ENCODE results near the gene OTOGL.

OTOGL gene

DNA sequence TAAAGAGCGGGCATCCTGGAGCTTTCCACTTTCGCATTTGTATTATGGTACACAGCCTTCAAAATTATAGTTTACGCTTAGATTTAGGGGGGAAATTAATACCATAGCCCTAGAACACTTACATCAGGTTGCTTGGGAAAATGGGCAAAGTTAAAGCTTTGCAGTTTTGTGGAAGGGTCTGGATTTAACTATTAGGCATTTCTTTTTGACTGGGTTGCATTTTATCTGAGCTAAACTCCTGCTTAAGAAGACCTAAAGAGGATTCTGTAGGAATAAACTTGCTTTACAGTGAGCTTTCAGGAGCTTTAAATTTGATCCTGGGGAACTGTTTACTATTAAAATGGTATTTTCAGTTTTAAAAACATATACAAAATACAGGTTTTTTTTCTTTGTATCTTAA is 301.9 kb downstream of the OTOGL start:
- DNase-seq, result no peak

DNA sequence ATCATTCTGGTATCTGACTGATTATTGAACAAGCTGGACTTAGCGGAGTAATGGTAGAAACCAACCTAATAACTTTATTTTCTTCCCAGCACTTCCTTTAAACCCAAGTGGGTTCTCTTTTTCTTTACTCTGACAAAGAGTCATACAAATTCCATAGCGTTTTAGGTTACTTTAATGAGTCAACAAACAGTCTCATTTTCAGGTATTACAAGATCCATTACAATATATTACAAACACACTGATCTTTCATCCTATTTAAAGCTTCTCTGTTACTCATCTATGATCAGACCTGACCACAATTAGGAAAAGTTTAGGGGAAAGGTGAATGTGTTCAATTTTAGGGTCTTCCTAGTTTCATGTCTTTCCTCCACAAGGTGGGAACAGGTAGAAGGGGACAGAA is 305.3 kb downstream of the OTOGL start:
- no peak for DNase-seq

DNA sequence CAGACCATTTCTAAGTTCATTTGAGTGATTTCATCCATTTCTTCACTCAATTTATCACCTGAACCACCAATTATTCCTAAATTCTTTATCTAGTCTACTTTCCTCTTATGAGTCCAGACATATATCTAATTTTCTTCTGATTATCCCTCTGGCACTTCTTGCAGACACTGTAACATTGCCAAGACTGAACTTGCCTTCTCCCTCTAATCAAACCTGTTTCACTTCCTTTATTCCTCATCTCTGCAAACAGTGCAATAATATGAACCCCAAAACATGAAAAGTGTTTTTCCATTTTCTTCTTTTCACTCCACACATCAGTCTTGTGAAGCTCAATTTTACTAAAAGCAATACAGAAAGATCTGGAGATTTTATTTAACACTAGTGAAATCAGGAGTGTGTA is 306.9 kb downstream of the OTOGL start:
- DNase-seq, result no peak

DNA sequence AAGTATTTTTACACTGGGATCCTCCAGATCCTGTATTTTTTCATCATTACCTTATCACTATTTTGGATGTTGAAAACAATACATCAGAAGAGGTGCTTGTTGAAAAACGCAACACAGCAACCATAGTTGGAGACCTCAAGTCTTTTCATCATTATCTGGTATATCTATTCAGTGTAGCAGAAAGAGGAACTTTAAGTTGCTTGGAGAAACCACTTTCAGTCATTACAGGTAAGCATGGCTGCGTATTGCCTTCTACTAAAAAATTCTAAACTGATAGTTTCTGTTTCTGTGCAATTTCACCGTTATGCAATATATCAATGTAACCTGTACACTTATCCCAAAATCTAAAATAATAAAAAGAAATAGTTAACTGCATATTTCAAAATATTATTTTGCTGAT is 312.4 kb downstream of the OTOGL start:
- DNase-seq, result no peak

DNA sequence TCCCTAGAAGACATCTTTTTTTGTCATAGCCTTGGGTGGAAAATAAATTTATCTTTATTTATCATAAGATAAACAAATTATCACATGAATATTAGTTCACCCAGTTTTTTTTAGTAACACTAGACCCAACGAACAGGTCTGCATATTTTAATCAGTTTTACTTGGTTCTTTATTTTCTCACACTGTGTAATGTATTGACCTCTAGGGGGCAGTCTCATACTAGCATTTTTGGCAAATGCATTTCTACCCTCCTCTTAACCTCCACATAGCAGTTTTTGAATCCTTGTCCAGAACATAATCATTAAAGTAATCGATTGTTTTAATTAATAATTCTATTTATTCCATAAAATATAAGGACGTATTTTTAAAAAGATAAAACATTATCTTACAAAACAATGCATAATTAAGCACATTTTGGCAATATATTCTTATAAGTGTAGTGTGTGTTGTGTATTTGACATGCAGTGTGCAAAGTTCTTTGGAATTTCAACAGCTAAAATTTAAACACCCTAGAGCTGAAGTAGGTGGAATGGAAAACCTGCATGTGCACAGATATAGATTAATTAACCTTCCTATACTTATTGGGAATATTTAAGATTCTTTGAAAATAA is 313.1 kb downstream of the OTOGL start:
- DNase-seq, result no peak

DNA sequence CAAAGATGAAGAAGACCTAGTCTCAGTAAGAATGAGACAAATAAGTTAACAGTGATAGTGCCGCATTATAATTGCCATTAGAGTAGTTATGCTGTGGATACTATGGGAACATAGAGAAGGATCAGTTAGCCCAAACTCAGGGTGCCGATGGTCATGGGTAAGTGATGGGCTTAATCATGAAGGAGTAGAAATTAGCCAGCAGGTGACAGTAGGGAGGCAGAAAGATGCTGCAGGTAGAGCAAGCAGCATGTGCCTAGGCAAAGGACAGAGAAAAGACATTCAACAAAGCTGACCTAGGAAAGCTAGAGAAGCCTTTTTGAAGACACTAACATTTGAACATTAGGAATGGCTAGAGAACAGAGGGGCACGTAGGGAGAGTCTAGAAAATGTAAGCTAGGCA is 314.1 kb downstream of the OTOGL start:
- DNase-seq, result no peak

DNA sequence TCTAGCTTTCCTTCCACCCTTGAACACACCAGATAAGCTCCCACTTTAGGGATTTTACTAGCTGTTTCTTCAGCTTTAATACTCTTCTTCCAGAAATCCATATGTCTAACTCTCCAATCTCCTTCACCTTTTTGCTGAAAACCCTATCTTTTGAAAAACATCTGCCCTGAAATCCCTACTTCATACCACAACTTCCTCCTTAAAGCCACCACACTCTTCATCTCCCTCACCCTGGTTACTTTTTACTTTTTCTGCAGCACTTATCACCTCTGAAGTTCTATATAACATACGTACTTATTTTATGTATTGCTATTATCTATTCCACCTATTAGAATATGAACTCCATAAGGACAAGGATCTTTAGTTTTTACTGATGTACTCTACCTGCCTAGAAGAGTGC is 316.1 kb downstream of the OTOGL start:
- no peak for DNase-seq

DNA sequence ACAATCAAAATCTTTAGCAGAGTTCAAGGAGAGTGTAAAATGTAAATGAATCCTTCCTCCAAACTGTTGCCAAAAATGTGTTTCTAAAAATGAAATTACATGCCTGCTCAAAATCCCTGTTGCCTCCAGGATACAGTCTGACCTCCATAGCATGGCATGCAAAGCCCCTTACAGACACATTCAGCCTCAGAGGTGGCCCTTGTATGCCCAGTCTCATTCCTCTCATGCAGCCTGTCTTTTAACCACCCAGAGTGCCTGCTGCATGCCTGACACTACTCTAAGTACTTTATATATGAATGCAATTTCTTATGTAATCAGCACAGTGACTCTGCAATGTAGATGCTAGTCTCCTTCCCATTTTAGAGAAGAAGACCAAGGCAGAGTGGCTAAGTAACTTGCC is 320.3 kb downstream of the OTOGL start:
- no peak for DNase-seq

DNA sequence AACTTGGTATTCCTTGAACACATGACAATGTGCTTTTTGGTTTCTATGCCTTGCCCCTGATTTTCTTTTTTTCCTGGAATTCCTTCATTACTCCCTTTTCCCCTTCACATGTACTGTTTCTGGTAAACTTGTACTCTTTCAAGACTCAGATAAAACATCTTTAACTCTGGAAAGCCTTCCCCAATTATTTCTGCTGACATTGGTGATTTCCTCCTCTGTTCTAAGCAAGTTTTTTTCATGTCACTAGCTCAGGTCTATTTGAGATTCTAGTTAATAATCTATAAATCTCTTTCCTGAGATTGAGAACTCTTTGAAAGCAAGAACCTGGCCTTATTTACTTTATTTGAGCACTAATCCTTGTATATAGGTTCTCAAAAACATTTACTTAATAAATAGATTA is 320.7 kb downstream of the OTOGL start:
- no peak for DNase-seq

DNA sequence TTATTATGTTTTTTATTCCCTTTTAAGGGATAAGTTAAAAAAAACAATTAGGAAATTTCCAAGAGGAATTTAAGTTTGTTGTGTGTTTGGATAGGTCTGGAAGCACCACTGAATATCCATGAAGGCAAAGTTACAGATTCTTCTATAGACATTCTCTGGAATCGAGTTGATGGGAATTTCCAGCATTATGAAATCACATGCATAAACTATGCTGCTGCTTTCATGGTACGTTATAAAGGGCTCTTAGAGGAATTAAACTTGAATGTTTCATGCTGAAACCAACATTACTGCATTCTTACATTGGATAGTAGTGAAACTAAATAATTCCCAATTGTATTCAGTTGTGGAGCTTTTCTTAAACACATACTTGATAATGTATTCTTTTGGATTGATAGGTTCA is 323.2 kb downstream of the OTOGL start:
- DNase-seq, result no peak

Data from activated CD4-positive, alpha-beta T cell treated with anti-CD3 and anti-CD28 coated beads, Interleukin-2, amount 50 U/mL, for 4 hours (primary cell).